ENCODE measurements around the gene LCP2.

DNA sequence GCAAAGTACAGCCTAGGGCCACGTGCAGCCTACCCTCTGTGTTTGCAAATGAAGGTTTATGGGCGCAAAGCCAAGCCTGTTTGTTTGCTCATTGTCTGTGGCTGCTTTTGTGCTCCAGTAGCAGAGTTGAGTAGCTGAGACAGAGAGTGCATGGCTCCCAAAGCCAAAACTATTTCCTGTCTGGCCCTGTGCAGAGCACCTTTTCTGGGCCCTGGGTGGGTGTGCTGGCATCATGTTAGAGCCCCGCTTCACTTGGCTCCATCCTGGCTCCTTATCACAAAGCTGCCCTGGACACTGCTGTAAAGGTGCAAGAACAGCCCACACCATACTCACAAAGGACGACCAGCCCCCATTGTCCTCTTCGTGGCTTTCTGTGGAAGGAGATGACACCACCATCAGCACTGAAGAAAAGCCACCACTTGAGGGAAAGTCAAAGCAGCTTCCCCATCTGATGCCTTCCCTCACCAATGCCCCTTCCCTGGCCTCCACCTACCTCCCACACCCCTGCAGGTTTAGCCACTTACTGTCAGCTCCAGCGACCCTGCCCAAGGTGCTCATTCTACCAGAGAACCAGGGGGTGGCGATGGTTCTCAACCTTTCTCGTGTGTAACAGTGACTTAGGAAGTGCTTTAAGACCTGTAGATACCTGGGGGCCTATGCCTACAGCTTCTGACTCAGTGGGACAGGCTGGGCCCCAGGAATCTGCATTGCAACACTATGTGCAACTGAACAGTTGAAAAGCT lies 23.4 kb downstream of the LCP2 start:
- TF ChIP-seq EZH2 (IDR thresholded peaks at IDR 0.05; ENCODE audit: borderline replicate concordance, low read depth, low read length, severe bottlenecking) = no peak
- TF ChIP-seq, protein P1, sequence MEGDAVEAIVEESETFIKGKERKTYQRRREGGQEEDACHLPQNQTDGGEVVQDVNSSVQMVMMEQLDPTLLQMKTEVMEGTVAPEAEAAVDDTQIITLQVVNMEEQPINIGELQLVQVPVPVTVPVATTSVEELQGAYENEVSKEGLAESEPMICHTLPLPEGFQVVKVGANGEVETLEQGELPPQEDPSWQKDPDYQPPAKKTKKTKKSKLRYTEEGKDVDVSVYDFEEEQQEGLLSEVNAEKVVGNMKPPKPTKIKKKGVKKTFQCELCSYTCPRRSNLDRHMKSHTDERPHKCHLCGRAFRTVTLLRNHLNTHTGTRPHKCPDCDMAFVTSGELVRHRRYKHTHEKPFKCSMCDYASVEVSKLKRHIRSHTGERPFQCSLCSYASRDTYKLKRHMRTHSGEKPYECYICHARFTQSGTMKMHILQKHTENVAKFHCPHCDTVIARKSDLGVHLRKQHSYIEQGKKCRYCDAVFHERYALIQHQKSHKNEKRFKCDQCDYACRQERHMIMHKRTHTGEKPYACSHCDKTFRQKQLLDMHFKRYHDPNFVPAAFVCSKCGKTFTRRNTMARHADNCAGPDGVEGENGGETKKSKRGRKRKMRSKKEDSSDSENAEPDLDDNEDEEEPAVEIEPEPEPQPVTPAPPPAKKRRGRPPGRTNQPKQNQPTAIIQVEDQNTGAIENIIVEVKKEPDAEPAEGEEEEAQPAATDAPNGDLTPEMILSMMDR (IDR thresholded peaks at IDR 0.05; ENCODE audit: borderline replicate concordance, extremely low read depth, low read length, poor library complexity, severe bottlenecking) = peak; percentile 70

All from DND-41 (cell line).